HCT116 (cell line): ENCODE results near the gene VPS4B. TPM values are rescaled to one million over a fixed set of nuclear protein-coding genes. Genes with fewer than 3 reads are reported as not detected.

Source experiments
- ATAC-seq: fragments of 200-7000 bp; cut with Tn5 transposase; 2 replicates; pipeline ENCODE4 v1.9.1; 2020; ENCODE audit warnings: mild to moderate bottlenecking, moderate library complexity
- BruUV-seq: library from RNA; stranded (reverse); fragments of 400-500 nt; replicated peaks from 2 replicates; lab custom pipeline; 2021; lab: Mats Ljungman, UMichigan
- CTCF ChIA-PET: fragments of 300-600 bp; sonication (Branson Sonifier 250); formaldehyde crosslinking; loops from one replicate; lab custom pipeline; 2021; ENCODE audit warnings: antibody characterized with exemption; lab: Charles Lee
- POLR2A ChIA-PET: fragments of 300-600, 350-600 bp; sonication (Branson Sonifier 250); formaldehyde crosslinking; loops from one replicate; lab custom pipeline; 2021; ENCODE audit warnings: antibody characterized with exemption; lab: Charles Lee
- RAD21 ChIA-PET, 2 experiments: fragments of 300-600 bp; sonication (Branson Sonifier 250); formaldehyde crosslinking; loops; one replicate each; lab custom pipeline; 2023; ENCODE audit warnings: low total read pairs in 2 of 2; ENCODE audit not compliant: uncharacterized antibody in 2 of 2, unreplicated experiment in 2 of 2, low non-redundant PET in 1 of 2; lab: Charles Lee
- DNase-seq: peaks from one replicate; pipeline ENCODE4 v3.0.0-alpha.2; 2010; ENCODE audit warnings: low read depth, low spot score
- H2AFZ ChIP-seq: fragments of 200-600 bp; shearing (Covaris generic), sonication (generic); 2 replicates; pipeline ENCODE4 v1.6.1; 2017; ENCODE audit warnings: low read depth, mixed run types, mixed read lengths, antibody characterized with exemption, low read length; ENCODE audit not compliant: poor library complexity, severe bottlenecking
- H3K27ac ChIP-seq: 2 replicates; pipeline ENCODE4 v1.5.1; 2012; ENCODE audit warnings: low read depth, low read length
- H3K27me3 ChIP-seq: fragments of 200-600 bp; sonication (generic); 2 replicates; pipeline ENCODE4 v1.6.1; 2016; ENCODE audit warnings: mixed run types, low read length, mixed read lengths; ENCODE audit not compliant: insufficient read depth
- H3K36me3 ChIP-seq, 2 experiments: fragments of 200-500 bp in 1 of 2; fragments of 200-600 bp in 1 of 2; sonication (Bioruptor generic) in 1 of 2; sonication (generic) in 1 of 2; 2 replicates each; pipeline versions ENCODE4 v1.5.1 to v1.6.1; 2014 to 2016; ENCODE audit warnings: low read length in 2 of 2, inconsistent platforms in 1 of 2, mixed read lengths in 1 of 2, mixed run types in 1 of 2; ENCODE audit not compliant: insufficient read depth in 2 of 2, control insufficient read depth in 1 of 2
- H3K4me1 ChIP-seq, 2 experiments: fragments of 200-600 bp in 1 of 2; sonication (generic) in 1 of 2; 2 replicates each; pipeline versions ENCODE4 v1.5.1 to v1.6.1; 2012 to 2017; ENCODE audit warnings: low read length in 2 of 2, inconsistent platforms in 1 of 2, mild to moderate bottlenecking in 1 of 2, mixed read lengths in 1 of 2, mixed run types in 1 of 2, moderate library complexity in 1 of 2; ENCODE audit not compliant: insufficient read depth in 2 of 2, control insufficient read depth in 1 of 2
- H3K4me2 ChIP-seq: fragments of 200-600 bp; sonication (generic); 2 replicates; pipeline ENCODE4 v1.6.1; 2017; ENCODE audit warnings: mixed run types, low read length, mixed read lengths
- H3K4me3 ChIP-seq, 2 experiments: fragments of 200-600 bp in 1 of 2; sonication (generic) in 1 of 2; replicated peaks in 1 of 2; 2 replicates each; pipeline ENCODE4 v1.5.1; 2011 to 2016; ENCODE audit warnings: low read length in 2 of 2, control low read depth in 1 of 2, low read depth in 1 of 2, mild to moderate bottlenecking in 1 of 2, mixed read lengths in 1 of 2, mixed run types in 1 of 2
- H3K79me2 ChIP-seq: fragments of 200-600 bp; sonication (generic); 2 replicates; pipeline ENCODE4 v1.6.1; 2017; ENCODE audit warnings: mild to moderate bottlenecking, mixed run types, low read length, moderate library complexity, mixed read lengths; ENCODE audit not compliant: insufficient read depth
- H3K9ac ChIP-seq: fragments of 200-600 bp; sonication (generic); 2 replicates; pipeline ENCODE4 v1.6.1; 2016; ENCODE audit warnings: low read length, mixed read lengths
- H3K9me2 ChIP-seq: fragments of 200-600 bp; sonication (generic), shearing (Covaris generic); 2 replicates; pipeline ENCODE4 v1.6.1; 2017; ENCODE audit warnings: mixed run types, mild to moderate bottlenecking, moderate library complexity; ENCODE audit not compliant: insufficient read depth
- H3K9me3 ChIP-seq, 2 experiments: fragments of 200-500 bp in 1 of 2; fragments of 200-600 bp in 1 of 2; sonication (Bioruptor generic) in 1 of 2; sonication (generic) in 1 of 2; 2 replicates each; pipeline ENCODE4 v1.6.1; 2014 to 2017; ENCODE audit warnings: low read length in 2 of 2, mixed read lengths in 2 of 2, inconsistent platforms in 1 of 2, low read depth in 1 of 2, mild to moderate bottlenecking in 1 of 2, mixed run types in 1 of 2, moderate library complexity in 1 of 2; ENCODE audit not compliant: control insufficient read depth in 1 of 2, insufficient read depth in 1 of 2
- H4K20me1 ChIP-seq: fragments of 200-600 bp; sonication (generic), shearing (Covaris generic); 2 replicates; pipeline ENCODE4 v1.6.1; 2017; ENCODE audit warnings: mixed run types, mild to moderate bottlenecking, moderate library complexity; ENCODE audit not compliant: insufficient read depth
- ATF3 ChIP-seq: IDR thresholded peaks from 2 replicates; pipeline ENCODE4 v1.6.1; 2012
- CBX3 ChIP-seq: IDR thresholded peaks from 2 replicates; pipeline ENCODE4 v1.6.1; 2012; ENCODE audit warnings: low read depth
- CEBPB ChIP-seq: IDR thresholded peaks from 2 replicates; pipeline ENCODE4 v1.6.1; 2012; ENCODE audit warnings: low read depth
- CTCF ChIP-seq, 3 experiments: fragments of 200-600 bp in 1 of 3; sonication (generic) in 1 of 3; IDR thresholded peaks in 2 of 3; conservative IDR thresholded peaks in 1 of 3; 2 replicates each; pipeline ENCODE4 v1.5.1; 2012 to 2017; ENCODE audit warnings: low read depth in 2 of 3, low read length in 2 of 3, antibody characterized with exemption in 1 of 3, borderline replicate concordance in 1 of 3, control low read depth in 1 of 3, mild to moderate bottlenecking in 1 of 3, mixed read lengths in 1 of 3, mixed run types in 1 of 3, moderate library complexity in 1 of 3; ENCODE audit not compliant: insufficient read depth in 1 of 3
- ELF1 ChIP-seq: IDR thresholded peaks from 2 replicates; pipeline ENCODE4 v1.6.1; 2012; ENCODE audit warnings: low read depth, borderline replicate concordance
- EZH2 ChIP-seq: fragments of 200-600 bp; sonication (generic); IDR thresholded peaks from 2 replicates; pipeline ENCODE4 v1.6.1; 2017; ENCODE audit warnings: antibody characterized with exemption, mixed run types
- EZH2phosphoT487 ChIP-seq: fragments of 200-600 bp; IDR thresholded peaks from 2 replicates; pipeline ENCODE4 v1.6.1; 2018; ENCODE audit warnings: antibody characterized with exemption, borderline replicate concordance
- FOSL1 ChIP-seq: IDR thresholded peaks from 2 replicates; pipeline ENCODE4 v1.6.1; 2012; ENCODE audit warnings: low read depth
- POLR2A ChIP-seq: IDR thresholded peaks from 2 replicates; pipeline ENCODE4 v1.7.0; 2011; ENCODE audit warnings: borderline replicate concordance; ENCODE audit not compliant: insufficient read depth, insufficient read length; ENCODE audit errors: extremely low read depth
- RAD21 ChIP-seq: IDR thresholded peaks from 2 replicates; pipeline ENCODE4 v1.6.1; 2012; ENCODE audit warnings: low read depth, mild to moderate bottlenecking
- SP1 ChIP-seq: IDR thresholded peaks from 2 replicates; pipeline ENCODE4 v1.6.1; 2012; ENCODE audit warnings: low read depth
- ZFX ChIP-seq: fragments of 450-650 bp; IDR thresholded peaks from 2 replicates; pipeline ENCODE4 v1.6.1; 2017
- ZNF274 ChIP-seq: fragments of 200-500 bp; sonication (Bioruptor generic); IDR thresholded peaks from 2 replicates; pipeline ENCODE4 v1.6.1; 2014; ENCODE audit warnings: mild to moderate bottlenecking, low read depth, low read length, inconsistent platforms
- intact Hi-C: fragments of 100-400 bp; cut with micrococcal nuclease; formaldehyde crosslinking; loops from 2 replicates; pipeline ENCODE4 v1.10.0; 2022
- total RNA-seq: library from RNA; stranded (reverse); gene quantifications from one replicate; pipeline ENCODE4 v1.2.1, GENCODE V29; 2021; ENCODE audit not compliant: unreplicated experiment
- TF ChIP-seq, protein P1 (sequence below): IDR thresholded peaks from 2 replicates; pipeline ENCODE4 v1.6.1; 2012

VPS4B gene
- total RNA-seq, 1 experiment from 2014 or later, result 68.3 TPM

DNA sequence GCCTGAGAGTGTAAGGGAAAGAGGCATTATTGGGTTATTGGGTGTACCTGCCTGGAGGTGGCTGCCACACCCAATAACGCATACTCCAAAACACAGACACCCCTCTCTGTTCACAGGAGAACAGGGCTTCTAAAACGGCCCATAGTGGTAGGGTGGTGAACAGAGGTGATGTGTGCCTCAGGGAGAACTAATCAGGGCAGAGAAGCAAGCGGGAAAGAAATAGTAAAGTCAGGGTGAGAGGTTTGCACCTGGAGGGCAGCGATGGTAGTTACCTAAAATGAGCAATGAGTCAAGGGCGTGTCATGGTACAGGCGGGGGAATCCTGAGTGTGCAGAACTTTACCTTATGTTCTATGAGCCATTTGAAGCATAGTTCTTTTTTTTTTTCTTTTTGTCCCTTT is 21.6 kb upstream of the VPS4B start (continued):
- TF ChIP-seq EZH2phosphoT487, result no peak
- no peak for TF ChIP-seq FOSL1
- no peak for TF ChIP-seq SP1
- TF ChIP-seq ZNF274, result no peak
- no peak for TF ChIP-seq POLR2A
- no peak for TF ChIP-seq ZFX

DNA sequence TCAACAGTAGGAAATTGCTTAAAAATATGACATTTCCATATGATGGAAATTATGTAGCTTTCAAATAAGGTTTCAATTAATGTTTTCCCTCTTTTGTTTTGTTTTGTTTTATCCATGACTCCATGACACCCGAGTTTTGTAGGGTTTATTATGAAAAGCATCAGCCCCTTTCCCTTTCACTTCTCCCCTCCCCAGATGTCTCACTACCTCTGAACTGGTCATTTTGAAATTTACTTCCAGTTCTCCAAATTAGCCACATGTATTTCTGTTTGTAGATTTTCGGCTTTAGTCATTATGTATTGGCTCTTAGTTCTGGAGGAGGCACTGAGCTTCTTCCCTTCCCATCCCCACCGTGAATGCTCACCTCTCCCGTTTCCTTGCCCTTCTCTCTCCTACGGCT is 18.6 kb upstream of the VPS4B start:
- POLR2A ChIA-PET, result no interaction called here
- TF ChIP-seq POLR2A (no peak), EZH2phosphoT487 (no peak), CBX3 (no peak), ELF1 (no peak), EZH2 (no peak), FOSL1 (no peak), CEBPB (no peak), ATF3 (no peak), ZFX (no peak), CTCF (IDR thresholded peaks at IDR 0.05 in 2 of 3, conservative IDR thresholded peaks at IDR 0.05 in 1 of 3; ENCODE audit: borderline replicate concordance in 1 of 3, insufficient read depth in 1 of 3, low read depth in 2 of 3, low read length in 2 of 3) (no peak), RAD21 (no peak), SP1 (no peak), ZNF274 (no peak)
- TF ChIP-seq, protein P1, sequence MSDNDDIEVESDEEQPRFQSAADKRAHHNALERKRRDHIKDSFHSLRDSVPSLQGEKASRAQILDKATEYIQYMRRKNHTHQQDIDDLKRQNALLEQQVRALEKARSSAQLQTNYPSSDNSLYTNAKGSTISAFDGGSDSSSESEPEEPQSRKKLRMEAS, result no peak
- Histone ChIP-seq H3K4me3 (no peak overlapping the region), H3K79me2 (no peaks in the 10 kb centered on the region), H3K27ac (no peak overlapping the region), H3K27me3 (no peaks in the 10 kb centered on the region), H3K9me3 (no peaks in the 10 kb centered on the region), H3K4me2 (no peak overlapping the region), H3K36me3 (no peaks in the 10 kb centered on the region), H3K4me1 (0 out of 4 replicates have a peak, but pooled peaks cover 0 to 2% of the 10 kb centered on the region in 2 experiments), H3K9me2 (no peaks in the 10 kb centered on the region), H4K20me1 (no peaks in the 10 kb centered on the region), H3K9ac (no peak overlapping the region), H2AFZ (no peak overlapping the region)
- ATAC-seq (no peak), DNase-seq (no peak)
- CTCF ChIA-PET, result interaction anchor here (1.8 to 4.4 kb wide), 2 partner anchors 415 to 424 kb away, joined by 4 to 43 read pairs; no protein-coding TSS in a partner anchor
- no TSS peak for BruUV-seq
- intact Hi-C loops, result no loop called here
- RAD21 ChIA-PET, result no interaction called here
